ENCODE data around the gene VAMP5. TPM values are rescaled to one million over a fixed set of nuclear protein-coding genes. Genes with fewer than 3 reads are reported as not detected.

Gene VAMP5
- total and polyA plus RNA-seq, 9 of the 15 experiments (the other 6 are each of a cell fraction or from before 2014, with no cell fraction given): 0.54 to 1.9 (median 1.5) TPM; not detected in 2

DNA sequence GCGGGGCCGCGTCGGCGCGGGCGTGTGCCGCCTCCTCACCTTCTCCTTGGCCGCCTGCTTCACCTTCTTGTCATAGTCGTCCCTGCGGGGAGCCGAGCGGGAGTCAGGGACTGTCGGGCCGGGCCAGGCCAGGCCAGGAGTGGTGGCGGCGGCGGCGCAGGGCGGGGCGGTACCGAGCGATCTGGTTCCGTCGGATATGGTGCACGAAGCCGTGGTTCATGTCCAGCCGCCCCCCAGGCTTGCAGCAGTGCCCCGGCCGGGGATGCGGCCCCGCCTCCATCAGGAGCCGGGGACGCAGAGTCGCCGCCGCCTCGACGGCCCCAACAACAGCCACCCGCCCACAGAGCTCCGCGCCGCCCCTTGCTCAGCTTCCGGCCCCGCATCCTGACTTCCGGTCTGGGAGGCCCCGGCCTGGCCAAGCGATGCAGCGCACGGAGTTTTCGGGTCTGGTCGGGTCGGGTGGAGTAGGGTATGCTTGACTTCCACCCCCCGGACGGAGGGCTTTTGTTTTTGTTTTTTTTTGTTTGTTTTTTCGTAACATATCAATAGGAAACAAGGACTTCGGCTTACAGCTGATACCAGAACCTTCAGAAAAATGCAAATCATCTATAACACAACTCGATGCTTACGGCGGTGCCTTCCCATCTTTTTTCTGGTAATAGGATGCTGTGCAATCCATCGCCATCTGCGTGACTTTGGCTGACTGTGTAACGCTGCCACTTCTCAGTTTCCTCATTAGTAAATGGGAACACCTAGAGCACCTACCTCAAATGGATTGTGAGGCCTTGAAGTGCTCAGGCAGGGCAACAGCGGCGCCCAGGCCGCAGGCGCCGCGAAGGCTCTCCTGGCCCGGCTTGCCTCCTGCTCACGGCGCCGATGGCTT is 27.7 kb downstream of the VAMP5 start, which contains the start of gene C2orf68 (continued):
- TF ChIP-seq, protein P1, sequence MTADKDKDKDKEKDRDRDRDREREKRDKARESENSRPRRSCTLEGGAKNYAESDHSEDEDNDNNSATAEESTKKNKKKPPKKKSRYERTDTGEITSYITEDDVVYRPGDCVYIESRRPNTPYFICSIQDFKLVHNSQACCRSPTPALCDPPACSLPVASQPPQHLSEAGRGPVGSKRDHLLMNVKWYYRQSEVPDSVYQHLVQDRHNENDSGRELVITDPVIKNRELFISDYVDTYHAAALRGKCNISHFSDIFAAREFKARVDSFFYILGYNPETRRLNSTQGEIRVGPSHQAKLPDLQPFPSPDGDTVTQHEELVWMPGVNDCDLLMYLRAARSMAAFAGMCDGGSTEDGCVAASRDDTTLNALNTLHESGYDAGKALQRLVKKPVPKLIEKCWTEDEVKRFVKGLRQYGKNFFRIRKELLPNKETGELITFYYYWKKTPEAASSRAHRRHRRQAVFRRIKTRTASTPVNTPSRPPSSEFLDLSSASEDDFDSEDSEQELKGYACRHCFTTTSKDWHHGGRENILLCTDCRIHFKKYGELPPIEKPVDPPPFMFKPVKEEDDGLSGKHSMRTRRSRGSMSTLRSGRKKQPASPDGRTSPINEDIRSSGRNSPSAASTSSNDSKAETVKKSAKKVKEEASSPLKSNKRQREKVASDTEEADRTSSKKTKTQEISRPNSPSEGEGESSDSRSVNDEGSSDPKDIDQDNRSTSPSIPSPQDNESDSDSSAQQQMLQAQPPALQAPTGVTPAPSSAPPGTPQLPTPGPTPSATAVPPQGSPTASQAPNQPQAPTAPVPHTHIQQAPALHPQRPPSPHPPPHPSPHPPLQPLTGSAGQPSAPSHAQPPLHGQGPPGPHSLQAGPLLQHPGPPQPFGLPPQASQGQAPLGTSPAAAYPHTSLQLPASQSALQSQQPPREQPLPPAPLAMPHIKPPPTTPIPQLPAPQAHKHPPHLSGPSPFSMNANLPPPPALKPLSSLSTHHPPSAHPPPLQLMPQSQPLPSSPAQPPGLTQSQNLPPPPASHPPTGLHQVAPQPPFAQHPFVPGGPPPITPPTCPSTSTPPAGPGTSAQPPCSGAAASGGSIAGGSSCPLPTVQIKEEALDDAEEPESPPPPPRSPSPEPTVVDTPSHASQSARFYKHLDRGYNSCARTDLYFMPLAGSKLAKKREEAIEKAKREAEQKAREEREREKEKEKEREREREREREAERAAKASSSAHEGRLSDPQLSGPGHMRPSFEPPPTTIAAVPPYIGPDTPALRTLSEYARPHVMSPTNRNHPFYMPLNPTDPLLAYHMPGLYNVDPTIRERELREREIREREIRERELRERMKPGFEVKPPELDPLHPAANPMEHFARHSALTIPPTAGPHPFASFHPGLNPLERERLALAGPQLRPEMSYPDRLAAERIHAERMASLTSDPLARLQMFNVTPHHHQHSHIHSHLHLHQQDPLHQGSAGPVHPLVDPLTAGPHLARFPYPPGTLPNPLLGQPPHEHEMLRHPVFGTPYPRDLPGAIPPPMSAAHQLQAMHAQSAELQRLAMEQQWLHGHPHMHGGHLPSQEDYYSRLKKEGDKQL (CRISPR knock-in tag; IDR thresholded peaks at IDR 0.05; ENCODE audit: borderline replicate concordance): no peak
- no peak for TF ChIP-seq MCM5 (IDR thresholded peaks at IDR 0.05; ENCODE audit: low read depth)
- 0 out of 2 replicates have a peak, but pooled peaks have one; percentile 14 for TF ChIP-seq SOX6 (IDR thresholded peaks at IDR 0.05)
- TF ChIP-seq, protein P2, sequence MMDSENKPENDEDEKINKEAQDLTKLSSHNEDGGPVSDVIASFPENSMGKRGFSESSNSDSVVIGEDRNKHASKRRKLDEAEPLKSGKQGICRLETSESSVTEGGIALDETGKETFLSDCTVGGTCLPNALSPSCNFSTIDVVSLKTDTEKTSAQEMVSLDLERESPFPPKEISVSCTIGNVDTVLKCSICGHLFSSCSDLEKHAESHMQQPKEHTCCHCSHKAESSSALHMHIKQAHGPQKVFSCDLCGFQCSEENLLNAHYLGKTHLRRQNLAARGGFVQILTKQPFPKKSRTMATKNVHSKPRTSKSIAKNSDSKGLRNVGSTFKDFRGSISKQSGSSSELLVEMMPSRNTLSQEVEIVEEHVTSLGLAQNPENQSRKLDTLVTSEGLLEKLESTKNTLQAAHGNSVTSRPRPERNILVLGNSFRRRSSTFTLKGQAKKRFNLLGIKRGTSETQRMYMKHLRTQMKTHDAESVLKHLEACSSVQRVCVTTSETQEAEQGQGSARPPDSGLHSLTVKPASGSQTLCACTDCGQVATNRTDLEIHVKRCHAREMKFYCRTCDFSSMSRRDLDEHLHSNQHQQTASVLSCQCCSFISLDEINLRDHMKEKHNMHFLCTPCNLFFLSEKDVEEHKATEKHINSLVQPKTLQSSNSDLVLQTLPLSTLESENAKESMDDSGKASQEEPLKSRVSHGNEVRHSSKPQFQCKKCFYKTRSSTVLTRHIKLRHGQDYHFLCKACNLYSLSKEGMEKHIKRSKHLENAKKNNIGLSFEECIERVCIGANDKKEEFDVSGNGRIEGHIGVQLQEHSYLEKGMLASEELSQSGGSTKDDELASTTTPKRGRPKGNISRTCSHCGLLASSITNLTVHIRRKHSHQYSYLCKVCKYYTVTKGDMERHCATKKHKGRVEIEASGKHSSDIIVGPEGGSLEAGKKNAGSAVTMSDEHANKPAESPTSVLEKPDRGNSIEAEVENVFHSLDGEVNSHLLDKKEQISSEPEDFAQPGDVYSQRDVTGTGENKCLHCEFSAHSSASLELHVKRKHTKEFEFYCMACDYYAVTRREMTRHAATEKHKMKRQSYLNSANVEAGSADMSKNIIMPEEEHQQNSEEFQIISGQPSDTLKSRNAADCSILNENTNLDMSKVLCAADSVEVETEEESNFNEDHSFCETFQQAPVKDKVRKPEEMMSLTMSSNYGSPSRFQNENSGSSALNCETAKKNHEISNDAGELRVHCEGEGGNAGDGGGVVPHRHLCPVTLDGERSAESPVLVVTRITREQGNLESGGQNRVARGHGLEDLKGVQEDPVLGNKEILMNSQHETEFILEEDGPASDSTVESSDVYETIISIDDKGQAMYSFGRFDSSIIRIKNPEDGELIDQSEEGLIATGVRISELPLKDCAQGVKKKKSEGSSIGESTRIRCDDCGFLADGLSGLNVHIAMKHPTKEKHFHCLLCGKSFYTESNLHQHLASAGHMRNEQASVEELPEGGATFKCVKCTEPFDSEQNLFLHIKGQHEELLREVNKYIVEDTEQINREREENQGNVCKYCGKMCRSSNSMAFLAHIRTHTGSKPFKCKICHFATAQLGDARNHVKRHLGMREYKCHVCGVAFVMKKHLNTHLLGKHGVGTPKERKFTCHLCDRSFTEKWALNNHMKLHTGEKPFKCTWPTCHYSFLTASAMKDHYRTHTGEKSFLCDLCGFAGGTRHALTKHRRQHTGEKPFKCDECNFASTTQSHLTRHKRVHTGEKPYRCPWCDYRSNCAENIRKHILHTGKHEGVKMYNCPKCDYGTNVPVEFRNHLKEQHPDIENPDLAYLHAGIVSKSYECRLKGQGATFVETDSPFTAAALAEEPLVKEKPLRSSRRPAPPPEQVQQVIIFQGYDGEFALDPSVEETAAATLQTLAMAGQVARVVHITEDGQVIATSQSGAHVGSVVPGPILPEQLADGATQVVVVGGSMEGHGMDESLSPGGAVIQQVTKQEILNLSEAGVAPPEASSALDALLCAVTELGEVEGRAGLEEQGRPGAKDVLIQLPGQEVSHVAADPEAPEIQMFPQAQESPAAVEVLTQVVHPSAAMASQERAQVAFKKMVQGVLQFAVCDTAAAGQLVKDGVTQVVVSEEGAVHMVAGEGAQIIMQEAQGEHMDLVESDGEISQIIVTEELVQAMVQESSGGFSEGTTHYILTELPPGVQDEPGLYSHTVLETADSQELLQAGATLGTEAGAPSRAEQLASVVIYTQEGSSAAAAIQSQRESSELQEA (IDR thresholded peaks at IDR 0.05; ENCODE audit: low read depth): no peak
- no peak for TF ChIP-seq IRF2 (CRISPR knock-in tag; IDR thresholded peaks at IDR 0.05)
- TF ChIP-seq, protein P3, sequence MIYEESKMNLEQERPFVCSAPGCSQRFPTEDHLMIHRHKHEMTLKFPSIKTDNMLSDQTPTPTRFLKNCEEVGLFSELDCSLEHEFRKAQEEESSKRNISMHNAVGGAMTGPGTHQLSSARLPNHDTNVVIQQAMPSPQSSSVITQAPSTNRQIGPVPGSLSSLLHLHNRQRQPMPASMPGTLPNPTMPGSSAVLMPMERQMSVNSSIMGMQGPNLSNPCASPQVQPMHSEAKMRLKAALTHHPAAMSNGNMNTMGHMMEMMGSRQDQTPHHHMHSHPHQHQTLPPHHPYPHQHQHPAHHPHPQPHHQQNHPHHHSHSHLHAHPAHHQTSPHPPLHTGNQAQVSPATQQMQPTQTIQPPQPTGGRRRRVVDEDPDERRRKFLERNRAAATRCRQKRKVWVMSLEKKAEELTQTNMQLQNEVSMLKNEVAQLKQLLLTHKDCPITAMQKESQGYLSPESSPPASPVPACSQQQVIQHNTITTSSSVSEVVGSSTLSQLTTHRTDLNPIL (CRISPR knock-in tag; IDR thresholded peaks at IDR 0.05): no peak
- peak; percentile 65 for TF ChIP-seq NFIC (IDR thresholded peaks at IDR 0.05)
- no peak for TF ChIP-seq PURB (CRISPR knock-in tag; IDR thresholded peaks at IDR 0.05; ENCODE audit: low read depth)
- TF ChIP-seq ZFP36 (IDR thresholded peaks at IDR 0.05; ENCODE audit: low read depth, low read length, partially characterized antibody): no peak

All from K562 (cell line).